ENCODE measurements around the gene BAZ1A. TPM values are rescaled to one million over a fixed set of nuclear protein-coding genes. Genes with fewer than 3 reads are reported as not detected.
A peak's percentile ranks its signal among the peaks of the same experiment; 100 is the strongest.

Gene BAZ1A
- total RNA-seq, 3 donors from 2014 or later = 34.1 to 65.3 (median 61.0) TPM

DNA sequence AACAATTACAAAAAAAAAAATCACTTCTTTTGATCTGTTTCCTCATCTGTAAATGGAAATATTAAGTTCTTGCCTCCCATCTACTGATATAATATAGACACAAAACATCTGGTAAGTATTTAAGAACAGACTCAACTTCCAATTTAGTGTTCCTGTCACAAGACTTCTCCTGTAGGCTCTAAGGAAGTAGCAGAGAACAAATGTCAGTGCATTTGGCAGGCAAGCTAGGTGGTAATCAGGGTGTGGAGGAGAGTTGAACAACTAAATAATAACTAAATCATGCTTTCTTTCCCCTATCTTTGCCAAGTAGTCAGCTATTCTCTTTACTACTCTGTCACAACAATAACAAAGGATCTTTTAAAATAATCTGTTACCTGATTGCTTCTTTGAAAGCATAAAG, 22.1 kb downstream of the BAZ1A start:
- Histone ChIP-seq H3K27ac (no peak overlapping the region), H3K36me3 (no peaks in the 10 kb centered on the region), H3K4me3 (no peak overlapping the region), H3K4me1 (no peaks in the 10 kb centered on the region), H3K27me3 (no peaks in the 10 kb centered on the region), H3K9me3 (no peaks in the 10 kb centered on the region)
- intact Hi-C loops (cut with DNase I; ENCODE audit: low total_unique reads) = no loop called here
- DNase-seq (ENCODE audit: low spot score in 2 of 2) = no peak
- TF ChIP-seq, protein P1, sequence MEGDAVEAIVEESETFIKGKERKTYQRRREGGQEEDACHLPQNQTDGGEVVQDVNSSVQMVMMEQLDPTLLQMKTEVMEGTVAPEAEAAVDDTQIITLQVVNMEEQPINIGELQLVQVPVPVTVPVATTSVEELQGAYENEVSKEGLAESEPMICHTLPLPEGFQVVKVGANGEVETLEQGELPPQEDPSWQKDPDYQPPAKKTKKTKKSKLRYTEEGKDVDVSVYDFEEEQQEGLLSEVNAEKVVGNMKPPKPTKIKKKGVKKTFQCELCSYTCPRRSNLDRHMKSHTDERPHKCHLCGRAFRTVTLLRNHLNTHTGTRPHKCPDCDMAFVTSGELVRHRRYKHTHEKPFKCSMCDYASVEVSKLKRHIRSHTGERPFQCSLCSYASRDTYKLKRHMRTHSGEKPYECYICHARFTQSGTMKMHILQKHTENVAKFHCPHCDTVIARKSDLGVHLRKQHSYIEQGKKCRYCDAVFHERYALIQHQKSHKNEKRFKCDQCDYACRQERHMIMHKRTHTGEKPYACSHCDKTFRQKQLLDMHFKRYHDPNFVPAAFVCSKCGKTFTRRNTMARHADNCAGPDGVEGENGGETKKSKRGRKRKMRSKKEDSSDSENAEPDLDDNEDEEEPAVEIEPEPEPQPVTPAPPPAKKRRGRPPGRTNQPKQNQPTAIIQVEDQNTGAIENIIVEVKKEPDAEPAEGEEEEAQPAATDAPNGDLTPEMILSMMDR (IDR thresholded peaks at IDR 0.05) = no peak
- TF ChIP-seq POLR2AphosphoS5 (IDR thresholded peaks at IDR 0.05) (no peak), POLR2A (IDR thresholded peaks at IDR 0.05) (no peak)

DNA sequence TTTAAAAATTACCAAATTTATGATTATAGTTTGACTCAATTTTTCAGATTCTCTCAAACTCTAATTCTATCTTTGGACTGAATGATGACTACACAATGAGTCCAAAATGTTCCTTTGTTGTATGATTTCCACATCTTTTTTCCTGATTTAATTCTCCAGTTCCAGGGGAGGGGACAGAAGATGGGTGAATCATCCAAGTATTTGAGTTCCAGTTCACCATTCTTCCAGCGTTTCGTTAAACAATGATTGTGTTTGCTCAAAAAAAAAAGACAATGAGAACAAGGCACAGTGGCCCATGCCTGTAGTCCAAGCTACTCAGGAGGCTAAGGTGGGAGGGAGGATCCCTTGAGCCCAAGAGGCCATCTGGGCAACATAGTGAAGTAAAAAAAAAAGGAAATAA, 23.8 kb downstream of the BAZ1A start:
- Histone ChIP-seq H3K27me3 (no peaks in the 10 kb centered on the region), H3K36me3 (no peaks in the 10 kb centered on the region), H3K9me3 (no peaks in the 10 kb centered on the region), H3K4me3 (no peak overlapping the region), H3K4me1 (no peaks in the 10 kb centered on the region), H3K27ac (no peak overlapping the region)
- TF ChIP-seq, protein P1 (IDR thresholded peaks at IDR 0.05) = no peak
- no peak for TF ChIP-seq POLR2A (IDR thresholded peaks at IDR 0.05)
- TF ChIP-seq POLR2AphosphoS5 (IDR thresholded peaks at IDR 0.05) = no peak
- no peak for DNase-seq (ENCODE audit: low spot score in 2 of 2)
- intact Hi-C loops (cut with DNase I; ENCODE audit: low total_unique reads) = no loop called here

DNA sequence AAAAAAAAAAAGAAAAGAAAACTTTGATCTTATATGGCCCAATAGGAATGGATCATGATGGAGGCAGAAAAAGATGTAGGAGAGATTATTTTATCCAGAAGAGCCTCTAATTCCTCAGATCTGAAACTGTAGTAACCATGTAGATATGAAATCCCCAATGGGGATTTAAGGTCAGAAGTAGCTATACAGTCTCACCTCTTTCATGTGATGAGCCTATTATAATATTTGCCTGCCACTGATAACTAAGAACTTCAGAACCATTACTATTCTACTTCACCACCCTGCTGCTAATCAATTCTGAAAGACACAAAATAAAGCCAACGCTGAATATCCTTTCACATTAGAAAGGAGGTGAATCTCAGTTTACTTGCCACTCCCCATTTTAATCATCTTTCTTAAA, 29.3 kb downstream of the BAZ1A start:
- Histone ChIP-seq H3K4me3 (no peak overlapping the region), H3K36me3 (no peaks in the 10 kb centered on the region), H3K4me1 (no peaks in the 10 kb centered on the region), H3K27ac (no peak overlapping the region), H3K27me3 (no peaks in the 10 kb centered on the region), H3K9me3 (no peaks in the 10 kb centered on the region)
- no peak for DNase-seq (ENCODE audit: low spot score in 2 of 2)
- TF ChIP-seq, protein P1 (IDR thresholded peaks at IDR 0.05) = no peak
- intact Hi-C loops (cut with DNase I; ENCODE audit: low total_unique reads) = no loop called here

DNA sequence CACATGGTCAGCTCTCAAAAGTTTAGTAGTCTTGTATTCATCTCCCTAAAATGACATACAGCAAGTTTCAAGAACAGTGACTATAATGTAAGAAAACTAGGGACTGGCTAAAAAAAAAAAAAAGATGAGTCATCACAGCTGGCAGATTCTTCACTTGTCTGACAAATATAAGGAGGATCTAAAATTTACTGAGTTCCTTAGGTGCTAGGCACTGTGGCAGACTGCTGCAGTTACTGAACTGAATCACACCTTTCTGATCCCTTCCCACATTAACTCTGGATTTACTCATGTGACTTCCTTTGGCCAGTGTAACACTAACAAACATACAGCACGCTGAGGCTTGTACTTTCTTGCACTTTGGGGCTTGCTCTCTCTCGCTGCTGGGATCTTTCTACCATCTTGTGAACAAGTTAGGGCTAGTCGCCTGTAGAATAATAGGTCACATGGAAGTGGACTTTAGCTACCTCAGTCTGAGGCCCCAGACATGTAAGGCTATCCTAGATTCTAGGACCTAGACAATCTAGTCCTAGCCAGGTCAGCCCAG, 32.1 kb downstream of the BAZ1A start:
- peak overlapping the region; percentile 3 to 34 for H3K27ac ChIP-seq
- intact Hi-C loops (cut with DNase I; ENCODE audit: low total_unique reads) = no loop called here
- DNase-seq (ENCODE audit: low spot score in 2 of 2) = no peak
- H3K9me3 ChIP-seq = no peaks in the 10 kb centered on the region
- no peaks in the 10 kb centered on the region for H3K4me1 ChIP-seq
- no peak for TF ChIP-seq POLR2AphosphoS5 (IDR thresholded peaks at IDR 0.05)
- TF ChIP-seq, protein P1 (IDR thresholded peaks at IDR 0.05) = no peak
- TF ChIP-seq POLR2A (IDR thresholded peaks at IDR 0.05) = no peak
- H3K4me3 ChIP-seq = no peak overlapping the region
- H3K36me3 ChIP-seq = no peaks in the 10 kb centered on the region
- no peaks in the 10 kb centered on the region for H3K27me3 ChIP-seq

DNA sequence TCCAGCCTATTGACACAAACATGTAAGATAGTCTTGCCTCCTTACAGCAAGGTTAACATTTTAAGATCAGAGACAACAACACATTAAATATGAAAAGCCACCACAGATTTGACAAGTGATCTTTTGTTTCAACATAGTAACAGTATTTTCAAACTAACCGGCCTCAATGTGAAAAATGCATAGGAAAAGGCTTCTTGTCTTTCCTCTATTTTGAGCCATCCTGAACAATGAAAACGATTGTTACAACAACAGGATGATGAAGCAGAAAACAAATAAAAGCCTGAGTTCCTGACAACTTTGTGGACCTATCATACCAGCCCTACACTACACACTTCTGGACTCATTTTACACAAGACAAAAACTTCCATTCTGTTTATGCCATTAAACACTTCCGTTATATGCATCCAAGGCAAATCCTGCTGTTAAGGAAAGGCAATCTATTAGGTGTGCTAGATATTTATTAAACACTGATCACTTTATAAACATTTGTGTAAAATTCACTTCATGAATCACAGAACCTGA, 37.3 kb downstream of the BAZ1A start:
- H3K4me3 ChIP-seq = no peak overlapping the region
- no peaks in the 10 kb centered on the region for H3K9me3 ChIP-seq
- intact Hi-C loops (cut with DNase I; ENCODE audit: low total_unique reads) = no loop called here
- TF ChIP-seq, protein P1 (IDR thresholded peaks at IDR 0.05) = no peak
- TF ChIP-seq POLR2AphosphoS5 (IDR thresholded peaks at IDR 0.05) = no peak
- no peak for TF ChIP-seq POLR2A (IDR thresholded peaks at IDR 0.05)
- H3K4me1 ChIP-seq = no peaks in the 10 kb centered on the region
- no peaks in the 10 kb centered on the region for H3K36me3 ChIP-seq
- H3K27ac ChIP-seq = no peak overlapping the region
- no peak for DNase-seq (ENCODE audit: low spot score in 2 of 2)
- H3K27me3 ChIP-seq = no peaks in the 10 kb centered on the region
